Lung (tissue), 12 donors: ENCODE results near the gene PTPRT. TPM values are rescaled to one million over a fixed set of nuclear protein-coding genes. Genes with fewer than 3 reads are reported as not detected.
A peak's percentile ranks its signal among the peaks of the same experiment; 100 is the strongest.

ENCODE experiments used
- ATAC-seq: fragments of 200-7000 bp; cut with Tn5 transposase; one replicate; pipeline ENCODE4 v1.9.1; 2020; ENCODE audit warnings: moderate number of reproducible peaks; ENCODE audit not compliant: insufficient read depth, low FRiP score
- DNase-seq, 3 donors: peaks; one replicate each; pipeline ENCODE4 v3.0.0-alpha.2; 2013 to 2017
- H3K27ac ChIP-seq, 2 donors: one replicate each; pipeline ENCODE4 v1.5.1; 2013; ENCODE audit warnings: mild to moderate bottlenecking in 2 of 2, moderate library complexity in 2 of 2, control low read depth in 1 of 2, inconsistent platforms in 1 of 2, low read depth in 1 of 2, low read length in 1 of 2
- H3K27me3 ChIP-seq, 3 donors: one replicate each; pipeline ENCODE4 v1.5.1; 2013; ENCODE audit warnings: low read length in 2 of 3; ENCODE audit not compliant: control insufficient read depth in 3 of 3, insufficient read depth in 3 of 3
- H3K36me3 ChIP-seq, 4 donors: one replicate each; pipeline ENCODE4 v1.5.1; 2013; ENCODE audit warnings: low read length in 4 of 4, mild to moderate bottlenecking in 1 of 4, moderate library complexity in 1 of 4; ENCODE audit not compliant: control insufficient read depth in 4 of 4, insufficient read depth in 4 of 4
- H3K4me1 ChIP-seq, 5 donors: one replicate each; pipeline ENCODE4 v1.5.1; 2013; ENCODE audit warnings: low read length in 5 of 5, mild to moderate bottlenecking in 2 of 5, moderate library complexity in 1 of 5; ENCODE audit not compliant: control insufficient read depth in 5 of 5, insufficient read depth in 5 of 5
- H3K4me3 ChIP-seq: one replicate; pipeline ENCODE4 v1.5.1; 2013; ENCODE audit warnings: mild to moderate bottlenecking, control low read depth, moderate library complexity
- H3K9ac ChIP-seq, 2 donors: one replicate each; pipeline ENCODE4 v1.5.1; 2013; ENCODE audit warnings: low read length in 2 of 2, control low read depth in 1 of 2; ENCODE audit not compliant: insufficient read depth in 1 of 2
- H3K9me3 ChIP-seq, 4 donors: one replicate each; pipeline ENCODE4 v1.5.1; 2013; ENCODE audit warnings: low read length in 3 of 4, mild to moderate bottlenecking in 1 of 4, moderate library complexity in 1 of 4; ENCODE audit not compliant: control insufficient read depth in 4 of 4, insufficient read depth in 3 of 4
- WGBS, 2 donors: extraction: QIAGEN DNeasy Blood & Tissue Kit; methylation state at CpG; one replicate each; pipeline ENCODE4 v1.1.7; 2013; 5-methylcytosine and 5-hydroxymethylcytosine counted together
- polyA plus RNA-seq, 2 donors: library from polyadenylated mRNA; stranded (reverse); fragments of 200-250 nt; gene quantifications; one replicate each; pipeline ENCODE4 v1.2.1, GENCODE V29; 2013
- total RNA-seq, 2 donors: library from RNA; depleted of rRNA in 1 of 2; stranded (reverse); fragments of >200 nt in 1 of 2; gene quantifications; one replicate each; pipeline ENCODE4 v1.2.1, GENCODE V29; 2014 to 2021
- TF ChIP-seq, protein P1 (sequence below): IDR thresholded peaks from 2 replicates; pipeline ENCODE4 v1.5.1; 2012; ENCODE audit warnings: mild to moderate bottlenecking; ENCODE audit errors: control extremely low read depth, extremely low read depth
- donor health status: control.
- donor health status: control.
- donor health status: Bipolar disorder and iron deficiency.
- donor health status: healthy.
- donor health status: DM: yes; HTN: yes; CAD: no.

Gene PTPRT
- total and polyA plus RNA-seq, 4 donors, result 0.37 to 13.8 (median 6.1) TPM

DNA sequence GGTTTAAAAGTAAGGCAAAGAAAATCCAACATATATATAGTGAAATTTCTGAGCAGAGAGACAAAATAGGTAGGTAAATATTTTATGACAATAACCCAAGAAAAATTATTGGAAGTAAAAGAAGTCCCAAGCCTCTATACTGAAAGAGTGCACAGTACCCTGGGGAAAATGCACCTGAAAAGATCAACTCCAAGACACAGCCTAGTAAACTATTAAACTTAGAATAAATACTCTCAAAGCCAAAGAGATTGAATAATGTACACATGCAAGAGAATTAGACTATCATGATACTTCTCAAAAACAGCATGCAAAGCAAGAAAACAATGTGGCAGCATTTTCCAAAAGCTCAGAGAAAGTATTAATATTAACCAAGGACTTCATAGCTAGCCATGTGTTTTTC is 894.7 kb downstream of the PTPRT start:
- no peak overlapping the region for H3K9ac ChIP-seq
- no peaks in the 10 kb centered on the region for H3K4me1 ChIP-seq
- no peak overlapping the region for H3K4me3 ChIP-seq
- peaks cover 0 to 4% (median 0%) of the 10 kb centered on the region in 3 donors for H3K27me3 ChIP-seq
- H3K9me3 ChIP-seq, result no peaks in the 10 kb centered on the region
- no peaks in the 10 kb centered on the region for H3K36me3 ChIP-seq
- ATAC-seq (no peak), DNase-seq (no peak)
- TF ChIP-seq, protein P1, sequence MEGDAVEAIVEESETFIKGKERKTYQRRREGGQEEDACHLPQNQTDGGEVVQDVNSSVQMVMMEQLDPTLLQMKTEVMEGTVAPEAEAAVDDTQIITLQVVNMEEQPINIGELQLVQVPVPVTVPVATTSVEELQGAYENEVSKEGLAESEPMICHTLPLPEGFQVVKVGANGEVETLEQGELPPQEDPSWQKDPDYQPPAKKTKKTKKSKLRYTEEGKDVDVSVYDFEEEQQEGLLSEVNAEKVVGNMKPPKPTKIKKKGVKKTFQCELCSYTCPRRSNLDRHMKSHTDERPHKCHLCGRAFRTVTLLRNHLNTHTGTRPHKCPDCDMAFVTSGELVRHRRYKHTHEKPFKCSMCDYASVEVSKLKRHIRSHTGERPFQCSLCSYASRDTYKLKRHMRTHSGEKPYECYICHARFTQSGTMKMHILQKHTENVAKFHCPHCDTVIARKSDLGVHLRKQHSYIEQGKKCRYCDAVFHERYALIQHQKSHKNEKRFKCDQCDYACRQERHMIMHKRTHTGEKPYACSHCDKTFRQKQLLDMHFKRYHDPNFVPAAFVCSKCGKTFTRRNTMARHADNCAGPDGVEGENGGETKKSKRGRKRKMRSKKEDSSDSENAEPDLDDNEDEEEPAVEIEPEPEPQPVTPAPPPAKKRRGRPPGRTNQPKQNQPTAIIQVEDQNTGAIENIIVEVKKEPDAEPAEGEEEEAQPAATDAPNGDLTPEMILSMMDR, result no peak
- H3K27ac ChIP-seq, result no peak overlapping the region

DNA sequence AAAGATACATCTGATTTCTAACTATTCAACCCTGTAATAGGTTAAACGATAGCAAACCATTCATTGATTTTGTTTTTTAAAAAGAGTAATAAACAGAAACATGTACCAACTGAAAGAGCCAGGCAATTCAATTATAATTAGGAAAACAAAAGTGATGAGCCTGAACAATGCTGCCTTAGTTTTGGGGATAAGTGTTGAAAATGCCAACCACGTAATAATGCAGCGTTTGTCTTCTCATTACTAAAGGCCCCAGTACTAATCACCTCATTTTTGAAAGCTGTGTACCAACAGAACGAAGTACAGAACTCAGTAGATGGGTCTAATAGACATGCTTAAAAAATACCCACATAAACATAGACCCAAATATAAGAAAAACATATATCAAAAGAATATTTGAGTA is 907.9 kb downstream of the PTPRT start:
- Histone ChIP-seq H3K27me3 (peaks cover 0 to 2% (median 0%) of the 10 kb centered on the region in 3 donors), H3K27ac (no peak overlapping the region), H3K9ac (no peak overlapping the region), H3K9me3 (peaks cover 0 to 4% (median under 1%) of the 10 kb centered on the region in 4 donors), H3K4me3 (no peak overlapping the region), H3K4me1 (no peaks in the 10 kb centered on the region), H3K36me3 (no peaks in the 10 kb centered on the region)
- ATAC-seq (no peak), DNase-seq (no peak)
- WGBS, 2 donors, result 79 to 86% methylated on average over 4 of the region's 4 CpGs
- TF ChIP-seq, protein P1, result no peak

DNA sequence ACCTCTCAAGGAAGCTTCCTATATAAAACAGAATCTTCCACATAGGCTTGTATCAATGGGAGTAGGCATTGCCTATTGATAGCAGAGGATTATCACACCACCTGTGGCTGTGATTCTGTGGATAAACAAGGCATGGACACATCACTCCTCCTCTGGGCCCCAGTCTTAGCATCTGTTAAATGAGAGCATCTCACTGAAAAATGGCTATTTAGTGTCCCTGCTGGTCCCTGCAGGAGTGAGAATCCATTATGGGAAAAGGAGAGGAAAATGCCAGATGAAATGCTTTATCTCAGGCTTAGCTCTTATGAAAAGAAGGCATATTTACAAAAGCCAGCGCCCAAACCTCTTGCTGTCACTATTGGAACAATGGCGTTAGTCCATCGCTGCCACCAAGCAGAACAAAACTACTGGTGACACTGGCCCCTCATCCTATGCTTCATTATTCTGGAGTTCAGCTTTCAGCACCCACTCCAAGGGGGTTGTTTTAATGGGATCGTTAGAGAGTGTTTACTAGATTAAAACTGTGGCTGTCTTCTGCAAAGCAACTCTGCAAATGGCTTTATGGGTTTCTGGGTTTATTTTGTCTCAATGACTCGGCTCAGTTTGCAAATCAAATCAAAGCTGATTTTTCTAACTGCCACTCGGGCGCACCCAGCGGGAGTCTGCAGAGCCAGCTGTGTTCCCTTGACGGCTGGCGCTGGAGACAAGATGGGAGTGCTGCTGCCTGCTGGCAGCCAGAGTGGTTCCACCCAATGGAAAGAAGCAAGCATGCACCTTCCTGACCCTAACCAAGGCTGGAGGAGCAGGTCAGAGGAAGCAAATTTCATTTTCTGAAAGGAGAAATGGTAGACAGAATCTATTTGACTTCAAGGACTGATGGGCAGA is 912.7 kb downstream of the PTPRT start:
- peaks cover 0 to 5% (median 0%) of the 10 kb centered on the region in 3 donors for H3K27me3 ChIP-seq
- ATAC-seq, result no peak
- H3K36me3 ChIP-seq, result no peaks in the 10 kb centered on the region
- DNase-seq, result peak in 1 of 3 donors; percentile 4
- no peaks in the 10 kb centered on the region for H3K4me1 ChIP-seq
- H3K27ac ChIP-seq, result no peak overlapping the region
- WGBS, 2 donors, result 50 to 58% methylated on average over 10 of the region's 10 CpGs
- TF ChIP-seq, protein P1, result no peak
- no peak overlapping the region for H3K4me3 ChIP-seq
- H3K9me3 ChIP-seq, result peaks cover 0 to 3% (median 0%) of the 10 kb centered on the region in 4 donors
- H3K9ac ChIP-seq, result no peak overlapping the region
